ENCODE measurements around the gene STUB1.

GRCh38 chr16:687499-687898 lies 7.3 kb downstream of the STUB1 start:
- TF ChIP-seq CTCF (IDR thresholded peaks at IDR 0.05; ENCODE audit: low read length) (no peak), EZH2 (IDR thresholded peaks at IDR 0.05; ENCODE audit: borderline replicate concordance, low read length) (no peak)

Measured in OCI-LY1 (cell line).